ENCODE results near the gene CYP2C18. TPM values are rescaled to one million over a fixed set of nuclear protein-coding genes. Genes with fewer than 3 reads are reported as not detected.

Gene CYP2C18
- polyA plus RNA-seq, 1 donor from 2014 or later = not detected

GRCh38 chr10:94687625-94688248 lies 4.2 kb downstream of the CYP2C18 start:
- no peaks in the 10 kb centered on the region for H3K27me3 ChIP-seq (ENCODE audit: insufficient read depth, low read depth, low read length)
- no peak overlapping the region for H2AFZ ChIP-seq (ENCODE audit: low read depth, low read length)
- no peak overlapping the region for H3K4me2 ChIP-seq (ENCODE audit: low read length)
- no peaks in the 10 kb centered on the region for H3K9me2 ChIP-seq (ENCODE audit: insufficient read depth, low read length)
- H3K9ac ChIP-seq (ENCODE audit: low read length) = no peak overlapping the region
- H3F3A ChIP-seq (ENCODE audit: insufficient read depth, low read length, poor library complexity, severe bottlenecking) = no peaks in the 10 kb centered on the region
- H3K36me3 ChIP-seq (ENCODE audit: insufficient read depth, low read length) = no peaks in the 10 kb centered on the region
- TF ChIP-seq POLR2AphosphoS5 (IDR thresholded peaks at IDR 0.05) (no peak), TAF1 (IDR thresholded peaks at IDR 0.05; ENCODE audit: low read depth) (no peak), REST (IDR thresholded peaks at IDR 0.05; ENCODE audit: borderline replicate concordance) (no peak), CTCF (IDR thresholded peaks at IDR 0.05; ENCODE audit: poor library complexity, severe bottlenecking) (no peak), RAD21 (conservative IDR thresholded peaks at IDR 0.05) (no peak), MXI1 (conservative IDR thresholded peaks at IDR 0.05; ENCODE audit: poor library complexity, severe bottlenecking) (no peak)
- no peaks in the 10 kb centered on the region for H3K79me2 ChIP-seq (replicated peaks; ENCODE audit: insufficient read depth, low read length)
- no peaks in the 10 kb centered on the region for H3K9me3 ChIP-seq (ENCODE audit: low read length)
- no peaks in the 10 kb centered on the region for H4K20me1 ChIP-seq (ENCODE audit: insufficient read depth)
- H3K4me3 ChIP-seq (ENCODE audit: low read length) = no peak overlapping the region
- no peak overlapping the region for H3K27ac ChIP-seq (ENCODE audit: low read length)

- no peaks in the 10 kb centered on the region for H3K27me3 ChIP-seq (ENCODE audit: insufficient read depth, low read depth, low read length)
- H2AFZ ChIP-seq (ENCODE audit: low read depth, low read length) = no peak overlapping the region
- no peaks in the 10 kb centered on the region for H3K9me2 ChIP-seq (ENCODE audit: insufficient read depth, low read length)
- H4K20me1 ChIP-seq (ENCODE audit: insufficient read depth) = no peaks in the 10 kb centered on the region
- no peak overlapping the region for H3K4me2 ChIP-seq (ENCODE audit: low read length)
- no peaks in the 10 kb centered on the region for H3K9me3 ChIP-seq (ENCODE audit: low read length)
- no peak overlapping the region for H3K9ac ChIP-seq (ENCODE audit: low read length)
- H3K27ac ChIP-seq (ENCODE audit: low read length) = no peak overlapping the region
- H3K79me2 ChIP-seq (replicated peaks; ENCODE audit: insufficient read depth, low read length) = no peaks in the 10 kb centered on the region
- H3K4me3 ChIP-seq (ENCODE audit: low read length) = no peak overlapping the region
- no peaks in the 10 kb centered on the region for H3F3A ChIP-seq (ENCODE audit: insufficient read depth, low read length, poor library complexity, severe bottlenecking)
- TF ChIP-seq SMC3 (conservative IDR thresholded peaks at IDR 0.05; ENCODE audit: poor library complexity) (no peak), EZH2 (IDR thresholded peaks at IDR 0.05; ENCODE audit: borderline replicate concordance, insufficient read depth, low read length, poor library complexity, severe bottlenecking) (no peak), REST (IDR thresholded peaks at IDR 0.05; ENCODE audit: borderline replicate concordance) (no peak), CTCF (IDR thresholded peaks at IDR 0.05; ENCODE audit: poor library complexity, severe bottlenecking) (no peak), MXI1 (conservative IDR thresholded peaks at IDR 0.05; ENCODE audit: poor library complexity, severe bottlenecking) (no peak), POLR2AphosphoS5 (IDR thresholded peaks at IDR 0.05) (no peak), RAD21 (conservative IDR thresholded peaks at IDR 0.05) (no peak), EP300 (conservative IDR thresholded peaks at IDR 0.05; ENCODE audit: poor library complexity, severe bottlenecking) (no peak), TAF1 (IDR thresholded peaks at IDR 0.05; ENCODE audit: low read depth) (no peak)
- H3K36me3 ChIP-seq (ENCODE audit: insufficient read depth, low read length) = no peaks in the 10 kb centered on the region
Observed at GRCh38 chr10:94706089-94706488, 22.6 kb downstream of the CYP2C18 start.
